Panc1 (cell line): ENCODE data around the gene GARS1. TPM values are rescaled to one million over a fixed set of nuclear protein-coding genes. Genes with fewer than 3 reads are reported as not detected.

Experiments used
- ATAC-seq: fragments of 200-7000 bp; cut with Tn5 transposase; 2 replicates; pipeline ENCODE4 v1.9.1; 2020; ENCODE audit warnings: mild to moderate bottlenecking, moderate library complexity
- BruUV-seq: library from RNA; stranded (reverse); fragments of 400-500 nt; replicated peaks from 2 replicates; lab custom pipeline; 2021; lab: Mats Ljungman, UMichigan
- CTCF ChIA-PET: fragments of 300-600 bp; sonication (Branson Sonifier 250); formaldehyde crosslinking; loops from one replicate; lab custom pipeline; 2022; ENCODE audit warnings: antibody characterized with exemption; lab: Charles Lee
- POLR2A ChIA-PET: fragments of 300-600 bp; sonication (Branson Sonifier 250); formaldehyde crosslinking; loops from one replicate; lab custom pipeline; 2022; ENCODE audit warnings: antibody characterized with exemption; lab: Charles Lee
- DNase-seq: peaks from one replicate; pipeline ENCODE4 v3.0.0-alpha.2; 2010; ENCODE audit warnings: low read depth, low spot score
- H3K27ac ChIP-seq: 2 replicates; pipeline ENCODE4 v1.5.1; 2011; ENCODE audit warnings: mild to moderate bottlenecking, low read length, inconsistent platforms
- H3K27me3 ChIP-seq: fragments of 200-500 bp; sonication (Bioruptor generic); 2 replicates; pipeline ENCODE4 v1.6.0; 2014; ENCODE audit warnings: low read length, inconsistent platforms; ENCODE audit not compliant: control insufficient read depth, insufficient read depth
- H3K36me3 ChIP-seq: fragments of 200-500 bp; sonication (Bioruptor generic); 2 replicates; pipeline ENCODE4 v1.5.1; 2014; ENCODE audit warnings: inconsistent platforms, mild to moderate bottlenecking, low read length, moderate library complexity; ENCODE audit not compliant: control insufficient read depth, insufficient read depth
- H3K4me1 ChIP-seq: 2 replicates; pipeline ENCODE4 v1.5.1; 2011; ENCODE audit warnings: inconsistent platforms, mild to moderate bottlenecking, low read length, moderate library complexity; ENCODE audit not compliant: control insufficient read depth, insufficient read depth
- H3K4me3 ChIP-seq, 2 experiments: 2 replicates each; pipeline ENCODE4 v1.5.1; 2011 to 2012; ENCODE audit warnings: low read depth in 2 of 2, low read length in 2 of 2, mild to moderate bottlenecking in 2 of 2, inconsistent platforms in 1 of 2, moderate library complexity in 1 of 2
- H3K9me3 ChIP-seq: fragments of 200-500 bp; sonication (Bioruptor generic); 2 replicates; pipeline ENCODE4 v1.5.1; 2014; ENCODE audit warnings: low read depth, mild to moderate bottlenecking, inconsistent platforms, low read length, moderate library complexity; ENCODE audit not compliant: control insufficient read depth, insufficient read depth
- CTCF ChIP-seq: fragments of 450-650 bp; IDR thresholded peaks from 2 replicates; pipeline ENCODE4 v1.5.1; 2017; ENCODE audit warnings: mild to moderate bottlenecking
- POLR2AphosphoS5 ChIP-seq: IDR thresholded peaks from 2 replicates; pipeline ENCODE4 v1.6.1; 2012; ENCODE audit warnings: mild to moderate bottlenecking, low read depth, low read length, moderate library complexity
- SIN3A ChIP-seq: IDR thresholded peaks from 2 replicates; pipeline ENCODE4 v1.6.1; 2012; ENCODE audit warnings: low read depth, mild to moderate bottlenecking, low read length, moderate library complexity, borderline replicate concordance; ENCODE audit not compliant: insufficient read depth
- TCF7L2 ChIP-seq: IDR thresholded peaks from 2 replicates; pipeline ENCODE4 v1.6.1; 2011; ENCODE audit warnings: mild to moderate bottlenecking, low read depth, low read length, inconsistent platforms
- in situ Hi-C: cut with HindIII; loops from 2 replicates; pipeline ENCODE4 v1.10.0; 2016; ENCODE audit warnings: low sequenced_read_pairs, low pct_unique_long_range_greater_than_20kb
- intact Hi-C: fragments of 100-400 bp; cut with micrococcal nuclease; formaldehyde crosslinking; loops from one replicate; pipeline ENCODE4 v1.10.0; 2022; ENCODE audit not compliant: unreplicated experiment
- total RNA-seq: library from RNA; stranded (reverse); gene quantifications from one replicate; pipeline ENCODE4 v1.2.1, GENCODE V29; 2021; ENCODE audit not compliant: unreplicated experiment
- TF ChIP-seq, protein P1 (sequence below), 2 experiments: IDR thresholded peaks; 2 replicates each; pipeline ENCODE4 v1.6.1; 2011 to 2012; ENCODE audit warnings: low read depth in 2 of 2, control low read depth in 1 of 2, low read length in 1 of 2, mild to moderate bottlenecking in 1 of 2, moderate library complexity in 1 of 2; ENCODE audit not compliant: insufficient read depth in 1 of 2

GARS1 gene
- total RNA-seq, 1 experiment from 2014 or later: 271 TPM

DNA sequence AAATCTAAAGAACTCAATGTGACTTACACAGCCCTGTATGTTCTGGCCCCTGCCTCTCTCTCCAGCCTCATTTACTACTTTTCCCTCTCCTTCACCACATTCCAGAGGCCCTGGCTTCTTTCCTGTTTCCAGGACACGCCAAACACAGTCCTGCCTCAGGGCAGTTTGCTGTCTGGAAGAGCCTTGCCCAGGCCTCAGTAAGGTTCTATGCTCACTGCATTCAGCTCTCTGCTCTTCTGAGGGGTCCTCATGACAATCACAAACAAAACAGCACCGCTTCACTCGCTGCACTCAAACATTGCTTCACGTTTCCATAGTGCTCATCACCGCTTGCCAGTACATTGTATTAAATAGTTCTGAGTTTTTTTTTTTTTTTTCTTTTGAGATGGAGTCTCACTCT is 35.1 kb upstream of the GARS1 start:
- H3K27ac ChIP-seq: no peak overlapping the region
- in situ Hi-C loops: no loop called here

GRCh38 chr7:30561389-30561788 is 33.3 kb upstream of the GARS1 start:
- H3K9me3 ChIP-seq: no peaks in the 10 kb centered on the region
- TF ChIP-seq, protein P1, sequence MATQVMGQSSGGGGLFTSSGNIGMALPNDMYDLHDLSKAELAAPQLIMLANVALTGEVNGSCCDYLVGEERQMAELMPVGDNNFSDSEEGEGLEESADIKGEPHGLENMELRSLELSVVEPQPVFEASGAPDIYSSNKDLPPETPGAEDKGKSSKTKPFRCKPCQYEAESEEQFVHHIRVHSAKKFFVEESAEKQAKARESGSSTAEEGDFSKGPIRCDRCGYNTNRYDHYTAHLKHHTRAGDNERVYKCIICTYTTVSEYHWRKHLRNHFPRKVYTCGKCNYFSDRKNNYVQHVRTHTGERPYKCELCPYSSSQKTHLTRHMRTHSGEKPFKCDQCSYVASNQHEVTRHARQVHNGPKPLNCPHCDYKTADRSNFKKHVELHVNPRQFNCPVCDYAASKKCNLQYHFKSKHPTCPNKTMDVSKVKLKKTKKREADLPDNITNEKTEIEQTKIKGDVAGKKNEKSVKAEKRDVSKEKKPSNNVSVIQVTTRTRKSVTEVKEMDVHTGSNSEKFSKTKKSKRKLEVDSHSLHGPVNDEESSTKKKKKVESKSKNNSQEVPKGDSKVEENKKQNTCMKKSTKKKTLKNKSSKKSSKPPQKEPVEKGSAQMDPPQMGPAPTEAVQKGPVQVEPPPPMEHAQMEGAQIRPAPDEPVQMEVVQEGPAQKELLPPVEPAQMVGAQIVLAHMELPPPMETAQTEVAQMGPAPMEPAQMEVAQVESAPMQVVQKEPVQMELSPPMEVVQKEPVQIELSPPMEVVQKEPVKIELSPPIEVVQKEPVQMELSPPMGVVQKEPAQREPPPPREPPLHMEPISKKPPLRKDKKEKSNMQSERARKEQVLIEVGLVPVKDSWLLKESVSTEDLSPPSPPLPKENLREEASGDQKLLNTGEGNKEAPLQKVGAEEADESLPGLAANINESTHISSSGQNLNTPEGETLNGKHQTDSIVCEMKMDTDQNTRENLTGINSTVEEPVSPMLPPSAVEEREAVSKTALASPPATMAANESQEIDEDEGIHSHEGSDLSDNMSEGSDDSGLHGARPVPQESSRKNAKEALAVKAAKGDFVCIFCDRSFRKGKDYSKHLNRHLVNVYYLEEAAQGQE (IDR thresholded peaks at IDR 0.05; ENCODE audit: insufficient read depth in 1 of 2, low read depth in 2 of 2, low read length in 1 of 2): no peak
- TF ChIP-seq POLR2AphosphoS5 (no peak), CTCF (no peak), SIN3A (no peak), TCF7L2 (no peak)
- in situ Hi-C loops: no loop called here
- no peak for ATAC-seq
- TSS peak; percentile 26 for BruUV-seq
- H3K4me3 ChIP-seq: no peak overlapping the region
- ChIA-PET POLR2A (no interaction called here), CTCF (no interaction called here)
- no peak overlapping the region for H3K27ac ChIP-seq
- DNase-seq: no peak
- no peaks in the 10 kb centered on the region for H3K27me3 ChIP-seq
- H3K4me1 ChIP-seq: no peaks in the 10 kb centered on the region; the same call in 1 of the 2 replicates
- H3K36me3 ChIP-seq: no peaks in the 10 kb centered on the region
- intact Hi-C loops: loop anchor here (5.0 kb wide), 3 partner anchors 49 to 399 kb away; no protein-coding TSS in a partner anchor

More for the DNA sequence above, 35.1 kb upstream of the GARS1 start:
- Histone ChIP-seq H3K4me3 (no peak overlapping the region), H3K4me1 (no peaks in the 10 kb centered on the region; the same call in 1 of the 2 replicates), H3K9me3 (no peaks in the 10 kb centered on the region), H3K27me3 (no peaks in the 10 kb centered on the region), H3K36me3 (no peaks in the 10 kb centered on the region)
- no peak for ATAC-seq
- DNase-seq: no peak
- POLR2A ChIA-PET: no interaction called here
- intact Hi-C loops: loop anchor here (5.0 kb wide), 3 partner anchors 47 to 397 kb away; no protein-coding TSS in a partner anchor
- no TSS peak for BruUV-seq
- CTCF ChIA-PET: no interaction called here
- TF ChIP-seq SIN3A (no peak), CTCF (no peak), TCF7L2 (no peak), POLR2AphosphoS5 (no peak)
- TF ChIP-seq, protein P1 (IDR thresholded peaks at IDR 0.05; ENCODE audit: insufficient read depth in 1 of 2, low read depth in 2 of 2, low read length in 1 of 2): no peak
